ENCODE data around the gene CBLN3.

The CBLN3 gene

GRCh38 chr14:24441485-24441884 lies 12.0 kb upstream of the CBLN3 start:
- no peak overlapping the region for H2BK120ac ChIP-seq (ENCODE audit: low read depth, low read length)
- no peak overlapping the region for H2BK15ac ChIP-seq (ENCODE audit: low read length)
- peak overlapping the region; percentile 91 for H2AFZ ChIP-seq (ENCODE audit: low read length)
- H3K4me2 ChIP-seq (ENCODE audit: insufficient read depth, low read length, poor library complexity, severe bottlenecking), result peak overlapping the region; percentile 85
- H3K4me3 ChIP-seq (ENCODE audit: low read length in 2 of 2), result peak overlapping the region; percentile 80 to 94
- no peak overlapping the region for H3K18ac ChIP-seq (ENCODE audit: low read length)
- H3K27ac ChIP-seq (replicated peaks; ENCODE audit: low read length), result no peak overlapping the region
- H3K9ac ChIP-seq (ENCODE audit: low read depth, low read length, poor library complexity), result no peak overlapping the region
- DNase-seq (ENCODE audit: low spot score), result no peak
- no peaks in the 10 kb centered on the region for H3K9me3 ChIP-seq (replicated peaks in 1 of 2; ENCODE audit: control insufficient read depth in 2 of 2, insufficient read depth in 1 of 2, low read depth in 1 of 2, low read length in 2 of 2)
- peaks cover 3 to 11% of the 10 kb centered on the region in 2 donors for H3K4me1 ChIP-seq (ENCODE audit: control insufficient read depth in 2 of 2, insufficient read depth in 1 of 2, low read depth in 1 of 2, low read length in 2 of 2)
- no peak overlapping the region for H3K23ac ChIP-seq (ENCODE audit: low read depth, low read length, poor library complexity)
- WGBS, 2 donors (ENCODE audit: extremely low coverage in 2 of 2, insufficient read length in 2 of 2, insufficient replicate concordance in 1 of 2), result no CpG with 5 or more reads among the region's 5 CpGs
- H3K14ac ChIP-seq (ENCODE audit: low read length), result no peak overlapping the region
- no peak overlapping the region for H4K91ac ChIP-seq (ENCODE audit: low read depth, low read length, poor library complexity)
- no peak overlapping the region for H4K8ac ChIP-seq (ENCODE audit: low read depth, low read length)
- H2BK12ac ChIP-seq (ENCODE audit: low read length), result no peak overlapping the region
- H2BK5ac ChIP-seq (ENCODE audit: low read length), result no peak overlapping the region
- H3K79me1 ChIP-seq (ENCODE audit: low read depth, low read length), result no peaks in the 10 kb centered on the region
- H3K27me3 ChIP-seq (ENCODE audit: control insufficient read depth in 3 of 3, insufficient read depth in 3 of 3, low read depth in 1 of 3, low read length in 3 of 3), result no peaks in the 10 kb centered on the region
- H3K36me3 ChIP-seq (replicated peaks in 1 of 2; ENCODE audit: control insufficient read depth in 2 of 2, insufficient read depth in 2 of 2, low read length in 2 of 2), result peaks cover 23 to 58% of the 10 kb centered on the region in 2 donors
- no peak overlapping the region for H2AK5ac ChIP-seq (ENCODE audit: low read depth, low read length)
- no peak overlapping the region for H3K4ac ChIP-seq (ENCODE audit: low read length)

GRCh38 chr14:24440606-24441399 lies 11.3 kb upstream of the CBLN3 start:
- H3K23ac ChIP-seq (ENCODE audit: low read depth, low read length, poor library complexity), result no peak overlapping the region
- peaks cover 3 to 11% of the 10 kb centered on the region in 2 donors for H3K4me1 ChIP-seq (ENCODE audit: control insufficient read depth in 2 of 2, insufficient read depth in 1 of 2, low read depth in 1 of 2, low read length in 2 of 2)
- no peak overlapping the region for H4K91ac ChIP-seq (ENCODE audit: low read depth, low read length, poor library complexity)
- no peak overlapping the region for H3K14ac ChIP-seq (ENCODE audit: low read length)
- H3K18ac ChIP-seq (ENCODE audit: low read length), result no peak overlapping the region
- no peak overlapping the region for H4K8ac ChIP-seq (ENCODE audit: low read depth, low read length)
- no peaks in the 10 kb centered on the region for H3K79me1 ChIP-seq (ENCODE audit: low read depth, low read length)
- H2BK12ac ChIP-seq (ENCODE audit: low read length), result no peak overlapping the region
- WGBS, 2 donors (ENCODE audit: extremely low coverage in 2 of 2, insufficient read length in 2 of 2, insufficient replicate concordance in 1 of 2), result no CpG with 5 or more reads among the region's 8 CpGs
- no peak for DNase-seq (ENCODE audit: low spot score)
- no peaks in the 10 kb centered on the region for H3K9me3 ChIP-seq (replicated peaks in 1 of 2; ENCODE audit: control insufficient read depth in 2 of 2, insufficient read depth in 1 of 2, low read depth in 1 of 2, low read length in 2 of 2)
- H3K27me3 ChIP-seq (ENCODE audit: control insufficient read depth in 3 of 3, insufficient read depth in 3 of 3, low read depth in 1 of 3, low read length in 3 of 3), result no peaks in the 10 kb centered on the region
- no peak overlapping the region for H3K4ac ChIP-seq (ENCODE audit: low read length)
- no peak overlapping the region for H3K9ac ChIP-seq (ENCODE audit: low read depth, low read length, poor library complexity)
- no peak overlapping the region for H3K4me2 ChIP-seq (ENCODE audit: insufficient read depth, low read length, poor library complexity, severe bottlenecking)
- H3K36me3 ChIP-seq (replicated peaks in 1 of 2; ENCODE audit: control insufficient read depth in 2 of 2, insufficient read depth in 2 of 2, low read length in 2 of 2), result peaks cover 26 to 64% of the 10 kb centered on the region in 2 donors
- H2BK120ac ChIP-seq (ENCODE audit: low read depth, low read length), result no peak overlapping the region
- no peak overlapping the region for H2BK5ac ChIP-seq (ENCODE audit: low read length)
- H3K4me3 ChIP-seq (ENCODE audit: low read length in 2 of 2), result peak overlapping the region in 1 of 2 donors; percentile 80
- H3K27ac ChIP-seq (replicated peaks; ENCODE audit: low read length), result no peak overlapping the region
- H2AFZ ChIP-seq (ENCODE audit: low read length), result no peak overlapping the region
- no peak overlapping the region for H2BK15ac ChIP-seq (ENCODE audit: low read length)
- no peak overlapping the region for H2AK5ac ChIP-seq (ENCODE audit: low read depth, low read length)

GRCh38 chr14:24439830-24440605 lies 10.6 kb upstream of the CBLN3 start:
- H3K4me3 ChIP-seq (ENCODE audit: low read length in 2 of 2), result no peak overlapping the region
- peaks cover 28 to 65% of the 10 kb centered on the region in 2 donors for H3K36me3 ChIP-seq (replicated peaks in 1 of 2; ENCODE audit: control insufficient read depth in 2 of 2, insufficient read depth in 2 of 2, low read length in 2 of 2)
- whole genome bisulfite sequencing, 2 donors (ENCODE audit: extremely low coverage in 2 of 2, insufficient read length in 2 of 2, insufficient replicate concordance in 1 of 2), result no CpG with 5 or more reads among the region's 15 CpGs

GRCh38 chr14:24439257-24439656 lies 9.8 kb upstream of the CBLN3 start:
- Histone ChIP-seq H3K9me3 (replicated peaks in 1 of 2; ENCODE audit: control insufficient read depth in 2 of 2, insufficient read depth in 1 of 2, low read depth in 1 of 2, low read length in 2 of 2) (no peaks in the 10 kb centered on the region), H3K36me3 (replicated peaks in 1 of 2; ENCODE audit: control insufficient read depth in 2 of 2, insufficient read depth in 2 of 2, low read length in 2 of 2) (peaks cover 28 to 58% of the 10 kb centered on the region in 2 donors), H2BK120ac (ENCODE audit: low read depth, low read length) (no peak overlapping the region), H2BK15ac (ENCODE audit: low read length) (no peak overlapping the region), H2BK5ac (ENCODE audit: low read length) (no peak overlapping the region), H2AK5ac (ENCODE audit: low read depth, low read length) (no peak overlapping the region), H4K91ac (ENCODE audit: low read depth, low read length, poor library complexity) (no peak overlapping the region), H3K4me1 (ENCODE audit: control insufficient read depth in 2 of 2, insufficient read depth in 1 of 2, low read depth in 1 of 2, low read length in 2 of 2) (peaks cover 3 to 11% of the 10 kb centered on the region in 2 donors), H2BK12ac (ENCODE audit: low read length) (no peak overlapping the region), H3K79me1 (ENCODE audit: low read depth, low read length) (no peaks in the 10 kb centered on the region), H3K27me3 (ENCODE audit: control insufficient read depth in 3 of 3, insufficient read depth in 3 of 3, low read depth in 1 of 3, low read length in 3 of 3) (no peaks in the 10 kb centered on the region), H3K4me2 (ENCODE audit: insufficient read depth, low read length, poor library complexity, severe bottlenecking) (no peak overlapping the region), H3K23ac (ENCODE audit: low read depth, low read length, poor library complexity) (no peak overlapping the region), H3K14ac (ENCODE audit: low read length) (no peak overlapping the region), H3K4ac (ENCODE audit: low read length) (no peak overlapping the region), H3K9ac (ENCODE audit: low read depth, low read length, poor library complexity) (no peak overlapping the region), H3K4me3 (ENCODE audit: low read length in 2 of 2) (no peak overlapping the region), H2AFZ (ENCODE audit: low read length) (no peak overlapping the region), H3K27ac (replicated peaks; ENCODE audit: low read length) (no peak overlapping the region), H3K18ac (ENCODE audit: low read length) (no peak overlapping the region), H4K8ac (ENCODE audit: low read depth, low read length) (no peak overlapping the region)
- DNase-seq (ENCODE audit: low spot score), result no peak
- no CpG with 5 or more reads among the region's 1 CpG for WGBS, 2 donors (ENCODE audit: extremely low coverage in 2 of 2, insufficient read length in 2 of 2, insufficient replicate concordance in 1 of 2)

More at GRCh38 chr14:24439830-24440605, 10.6 kb upstream of the CBLN3 start:
- Histone ChIP-seq H2BK15ac (ENCODE audit: low read length) (no peak overlapping the region), H2BK120ac (ENCODE audit: low read depth, low read length) (no peak overlapping the region), H3K14ac (ENCODE audit: low read length) (no peak overlapping the region), H2BK5ac (ENCODE audit: low read length) (no peak overlapping the region), H3K4me1 (ENCODE audit: control insufficient read depth in 2 of 2, insufficient read depth in 1 of 2, low read depth in 1 of 2, low read length in 2 of 2) (peaks cover 3 to 11% of the 10 kb centered on the region in 2 donors), H4K8ac (ENCODE audit: low read depth, low read length) (no peak overlapping the region), H4K91ac (ENCODE audit: low read depth, low read length, poor library complexity) (no peak overlapping the region), H3K18ac (ENCODE audit: low read length) (no peak overlapping the region), H2AK5ac (ENCODE audit: low read depth, low read length) (no peak overlapping the region), H2AFZ (ENCODE audit: low read length) (no peak overlapping the region), H3K4ac (ENCODE audit: low read length) (no peak overlapping the region), H3K9ac (ENCODE audit: low read depth, low read length, poor library complexity) (no peak overlapping the region), H3K4me2 (ENCODE audit: insufficient read depth, low read length, poor library complexity, severe bottlenecking) (no peak overlapping the region), H3K27ac (replicated peaks; ENCODE audit: low read length) (no peak overlapping the region), H3K27me3 (ENCODE audit: control insufficient read depth in 3 of 3, insufficient read depth in 3 of 3, low read depth in 1 of 3, low read length in 3 of 3) (no peaks in the 10 kb centered on the region), H3K23ac (ENCODE audit: low read depth, low read length, poor library complexity) (peak overlapping the region; percentile 25), H2BK12ac (ENCODE audit: low read length) (no peak overlapping the region), H3K79me1 (ENCODE audit: low read depth, low read length) (no peaks in the 10 kb centered on the region), H3K9me3 (replicated peaks in 1 of 2; ENCODE audit: control insufficient read depth in 2 of 2, insufficient read depth in 1 of 2, low read depth in 1 of 2, low read length in 2 of 2) (no peaks in the 10 kb centered on the region)
- no peak for DNase-seq (ENCODE audit: low spot score)

Measured in neuronal stem cell (in vitro differentiated cells).